A673 (cell line): ENCODE measurements around the gene NFIB. TPM values are rescaled to one million over a fixed set of nuclear protein-coding genes. Genes with fewer than 3 reads are reported as not detected.

Source experiments
- BruUV-seq: library from RNA; stranded (reverse); fragments of 400-500 nt; replicated peaks from 2 replicates; lab custom pipeline; 2021; lab: Mats Ljungman, UMichigan
- CTCF ChIA-PET: fragments of 300-600 bp; sonication (Branson Sonifier 250); formaldehyde crosslinking; loops from one replicate; lab custom pipeline; 2022; ENCODE audit warnings: antibody characterized with exemption; lab: Charles Lee
- POLR2A ChIA-PET: fragments of 300-600 bp; sonication (Branson Sonifier 250); formaldehyde crosslinking; loops from one replicate; lab custom pipeline; 2022; ENCODE audit warnings: antibody characterized with exemption; ENCODE audit not compliant: low non-redundant PET; lab: Charles Lee
- DNase-seq: peaks from one replicate; pipeline ENCODE4 v3.0.0-alpha.2; 2015; ENCODE audit warnings: low spot score
- H3K27ac ChIP-seq: fragments of 200-600 bp; sonication (generic); 2 replicates; pipeline ENCODE4 v1.5.1; 2016; ENCODE audit warnings: mixed run types, low read depth, mild to moderate bottlenecking, mixed read lengths, antibody characterized with exemption, low read length; ENCODE audit not compliant: poor library complexity, severe bottlenecking
- H3K27me3 ChIP-seq: fragments of 200-600 bp; sonication (generic); replicated peaks from 2 replicates; pipeline ENCODE4 v1.6.1; 2017; ENCODE audit warnings: mixed run types, low read depth, mild to moderate bottlenecking, mixed read lengths, antibody characterized with exemption, low read length; ENCODE audit not compliant: insufficient read depth, poor library complexity
- H3K36me3 ChIP-seq: fragments of 200-600 bp; sonication (generic); 2 replicates; pipeline ENCODE4 v1.6.1; 2016; ENCODE audit warnings: mixed run types, mild to moderate bottlenecking, mixed read lengths, antibody characterized with exemption, low read length; ENCODE audit not compliant: insufficient read depth, poor library complexity, severe bottlenecking
- H3K4me1 ChIP-seq: fragments of 200-600 bp; sonication (generic); 2 replicates; pipeline ENCODE4 v1.6.1; 2017; ENCODE audit warnings: mixed run types, mild to moderate bottlenecking, mixed read lengths, antibody characterized with exemption, low read length; ENCODE audit not compliant: insufficient read depth, poor library complexity, severe bottlenecking
- H3K4me3 ChIP-seq: fragments of 200-600 bp; sonication (generic); 2 replicates; pipeline ENCODE4 v1.5.1; 2016; ENCODE audit warnings: low read depth, mixed run types, mild to moderate bottlenecking, mixed read lengths, low read length; ENCODE audit not compliant: poor library complexity, severe bottlenecking
- H3K9me3 ChIP-seq: fragments of 200-600 bp; sonication (generic); 2 replicates; pipeline ENCODE4 v1.6.1; 2016; ENCODE audit warnings: mixed run types, low read depth, mild to moderate bottlenecking, mixed read lengths, antibody characterized with exemption, low read length; ENCODE audit not compliant: poor library complexity, severe bottlenecking
- EZH2 ChIP-seq: fragments of 200-600 bp; sonication (generic); IDR thresholded peaks from 2 replicates; pipeline ENCODE4 v1.6.1; 2017; ENCODE audit warnings: borderline replicate concordance, low read depth, mild to moderate bottlenecking, mixed read lengths, antibody characterized with exemption, low read length; ENCODE audit not compliant: poor library complexity, severe bottlenecking
- intact Hi-C: fragments of 100-400 bp; cut with micrococcal nuclease; formaldehyde crosslinking; loops from one replicate; pipeline ENCODE4 v1.10.0; 2022; ENCODE audit not compliant: unreplicated experiment
- total RNA-seq: library from RNA; stranded (reverse); gene quantifications from 2 replicates; pipeline ENCODE4 v1.2.3, GENCODE V29; 2021
- TF ChIP-seq, protein P1 (sequence below): fragments of 300-800, 200-600 bp; sonication (generic); conservative IDR thresholded peaks from 2 replicates; pipeline ENCODE4 v1.5.1; 2017; ENCODE audit warnings: low read depth, mild to moderate bottlenecking, antibody characterized with exemption, low read length, moderate library complexity, mixed read lengths

The NFIB gene
- total RNA-seq, 1 experiment from 2014 or later: 41.2 TPM

DNA sequence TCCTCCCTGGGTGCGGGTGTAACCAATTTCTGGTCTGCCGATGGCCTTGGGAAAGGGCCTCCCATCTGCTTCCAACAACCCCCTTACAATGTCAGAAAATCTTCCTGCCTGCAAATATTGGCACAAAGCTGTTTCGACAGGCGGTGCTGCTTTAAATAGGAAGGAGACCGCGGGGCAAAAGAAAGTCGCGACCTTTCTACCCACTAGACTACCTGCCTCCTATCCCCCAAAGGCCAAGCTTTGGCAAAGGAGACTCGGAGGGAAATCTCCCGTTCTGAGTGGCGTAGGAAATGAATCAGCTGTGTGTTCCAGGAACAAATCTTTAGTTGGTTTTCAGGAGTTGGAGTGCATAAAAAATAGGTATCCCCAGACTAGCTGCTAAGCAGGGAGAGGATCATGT, 36.8 kb upstream of the NFIB start:
- Histone ChIP-seq H3K4me1 (no peaks in the 10 kb centered on the region), H3K27me3 (no peaks in the 10 kb centered on the region), H3K9me3 (no peaks in the 10 kb centered on the region), H3K4me3 (no peak overlapping the region), H3K27ac (no peak overlapping the region), H3K36me3 (no peaks in the 10 kb centered on the region)
- BruUV-seq: no TSS peak
- POLR2A ChIA-PET: no interaction called here
- TF ChIP-seq, protein P1, sequence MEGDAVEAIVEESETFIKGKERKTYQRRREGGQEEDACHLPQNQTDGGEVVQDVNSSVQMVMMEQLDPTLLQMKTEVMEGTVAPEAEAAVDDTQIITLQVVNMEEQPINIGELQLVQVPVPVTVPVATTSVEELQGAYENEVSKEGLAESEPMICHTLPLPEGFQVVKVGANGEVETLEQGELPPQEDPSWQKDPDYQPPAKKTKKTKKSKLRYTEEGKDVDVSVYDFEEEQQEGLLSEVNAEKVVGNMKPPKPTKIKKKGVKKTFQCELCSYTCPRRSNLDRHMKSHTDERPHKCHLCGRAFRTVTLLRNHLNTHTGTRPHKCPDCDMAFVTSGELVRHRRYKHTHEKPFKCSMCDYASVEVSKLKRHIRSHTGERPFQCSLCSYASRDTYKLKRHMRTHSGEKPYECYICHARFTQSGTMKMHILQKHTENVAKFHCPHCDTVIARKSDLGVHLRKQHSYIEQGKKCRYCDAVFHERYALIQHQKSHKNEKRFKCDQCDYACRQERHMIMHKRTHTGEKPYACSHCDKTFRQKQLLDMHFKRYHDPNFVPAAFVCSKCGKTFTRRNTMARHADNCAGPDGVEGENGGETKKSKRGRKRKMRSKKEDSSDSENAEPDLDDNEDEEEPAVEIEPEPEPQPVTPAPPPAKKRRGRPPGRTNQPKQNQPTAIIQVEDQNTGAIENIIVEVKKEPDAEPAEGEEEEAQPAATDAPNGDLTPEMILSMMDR: no peak
- no peak for TF ChIP-seq EZH2
- CTCF ChIA-PET: no interaction called here
- intact Hi-C loops: loop anchor here (5.0 kb wide), 1 partner anchor 923 kb away; no protein-coding TSS in a partner anchor
- no peak for DNase-seq

DNA sequence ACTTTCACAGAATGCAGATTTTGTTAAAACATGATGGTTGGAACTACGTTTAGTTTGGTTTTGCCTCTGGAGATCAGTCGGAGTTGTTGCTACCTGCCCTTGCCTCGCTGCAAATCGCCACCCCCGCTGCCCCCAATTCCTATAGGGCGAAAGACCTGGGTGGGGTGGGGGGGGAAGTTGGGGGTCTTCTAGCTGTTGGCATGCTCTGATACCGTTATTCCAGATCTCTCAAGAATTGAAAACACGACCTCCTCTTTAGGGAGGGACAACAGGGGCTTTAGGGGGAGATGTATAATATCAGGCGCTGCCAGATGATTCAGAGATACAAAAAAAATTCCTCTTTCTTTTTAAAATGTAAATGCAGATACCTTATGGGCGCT, 36.4 kb upstream of the NFIB start:
- ChIA-PET CTCF (no interaction called here), POLR2A (no interaction called here)
- no TSS peak for BruUV-seq
- Histone ChIP-seq H3K27ac (no peak overlapping the region), H3K36me3 (no peaks in the 10 kb centered on the region), H3K27me3 (no peaks in the 10 kb centered on the region), H3K9me3 (no peaks in the 10 kb centered on the region), H3K4me3 (no peak overlapping the region), H3K4me1 (no peaks in the 10 kb centered on the region)
- no peak for DNase-seq
- TF ChIP-seq, protein P1: no peak
- no peak for TF ChIP-seq EZH2
- intact Hi-C loops: loop anchor here (5.0 kb wide), 1 partner anchor 923 kb away; no protein-coding TSS in a partner anchor

DNA sequence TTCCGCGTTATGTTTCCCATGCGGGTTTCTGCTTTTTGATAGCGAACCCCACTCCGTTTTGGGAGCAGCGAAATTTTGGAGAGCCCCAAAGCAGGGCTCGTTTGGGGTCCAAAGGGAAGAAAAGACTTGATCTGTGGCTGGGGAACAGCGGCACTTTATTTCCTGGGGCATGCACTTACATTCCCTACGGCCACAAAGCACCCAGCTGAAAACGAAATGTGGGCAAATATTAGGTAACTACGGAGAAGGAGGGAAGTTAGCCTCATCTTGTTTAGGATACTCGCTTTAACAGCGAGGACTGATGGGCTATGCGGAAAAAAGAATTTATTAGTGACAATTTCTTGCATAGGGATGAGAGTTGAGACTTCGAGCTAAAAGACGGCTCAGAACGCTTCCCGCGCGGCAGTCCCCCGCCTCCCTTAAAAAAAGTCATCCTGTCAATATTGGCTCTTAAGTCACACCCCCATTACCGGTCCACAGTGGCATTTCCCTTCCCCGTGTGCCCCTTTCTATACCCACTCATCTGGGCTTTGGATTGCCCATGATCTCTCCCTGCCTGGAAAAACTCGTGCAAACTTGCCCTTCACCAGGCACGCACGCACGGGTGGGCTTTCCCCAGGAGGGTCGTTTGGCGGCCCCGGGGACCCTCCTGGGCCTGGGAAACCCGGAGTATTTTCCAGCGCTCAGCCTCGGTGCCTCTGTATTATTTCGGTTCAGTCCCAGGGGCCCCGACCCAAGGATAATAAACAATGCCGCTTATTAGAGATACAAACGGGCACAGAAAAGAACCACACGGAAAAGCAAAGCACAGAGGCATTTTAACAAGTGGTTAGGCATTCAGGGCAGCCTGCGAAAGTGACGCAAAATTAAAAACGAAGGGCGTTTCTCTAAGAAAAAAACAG, 35.8 kb upstream of the NFIB start:
- DNase-seq: no peak
- H3K4me3 ChIP-seq: no peak overlapping the region
- no peaks in the 10 kb centered on the region for H3K27me3 ChIP-seq
- intact Hi-C loops: loop anchor here (5.0 kb wide), 1 partner anchor 922 kb away; no protein-coding TSS in a partner anchor
- no peaks in the 10 kb centered on the region for H3K4me1 ChIP-seq
- CTCF ChIA-PET: no interaction called here
- no TSS peak for BruUV-seq
- POLR2A ChIA-PET: no interaction called here
- no peaks in the 10 kb centered on the region for H3K9me3 ChIP-seq
- no peak overlapping the region for H3K27ac ChIP-seq
- TF ChIP-seq, protein P1: no peak
- TF ChIP-seq EZH2: no peak
- no peaks in the 10 kb centered on the region for H3K36me3 ChIP-seq
